ENCODE data around the gene DNAH8. TPM values are rescaled to one million over a fixed set of nuclear protein-coding genes. Genes with fewer than 3 reads are reported as not detected.

DNAH8 gene
- total and polyA plus RNA-seq, 2 experiments from 2014 or later = 0.03 to 0.15 TPM

DNA sequence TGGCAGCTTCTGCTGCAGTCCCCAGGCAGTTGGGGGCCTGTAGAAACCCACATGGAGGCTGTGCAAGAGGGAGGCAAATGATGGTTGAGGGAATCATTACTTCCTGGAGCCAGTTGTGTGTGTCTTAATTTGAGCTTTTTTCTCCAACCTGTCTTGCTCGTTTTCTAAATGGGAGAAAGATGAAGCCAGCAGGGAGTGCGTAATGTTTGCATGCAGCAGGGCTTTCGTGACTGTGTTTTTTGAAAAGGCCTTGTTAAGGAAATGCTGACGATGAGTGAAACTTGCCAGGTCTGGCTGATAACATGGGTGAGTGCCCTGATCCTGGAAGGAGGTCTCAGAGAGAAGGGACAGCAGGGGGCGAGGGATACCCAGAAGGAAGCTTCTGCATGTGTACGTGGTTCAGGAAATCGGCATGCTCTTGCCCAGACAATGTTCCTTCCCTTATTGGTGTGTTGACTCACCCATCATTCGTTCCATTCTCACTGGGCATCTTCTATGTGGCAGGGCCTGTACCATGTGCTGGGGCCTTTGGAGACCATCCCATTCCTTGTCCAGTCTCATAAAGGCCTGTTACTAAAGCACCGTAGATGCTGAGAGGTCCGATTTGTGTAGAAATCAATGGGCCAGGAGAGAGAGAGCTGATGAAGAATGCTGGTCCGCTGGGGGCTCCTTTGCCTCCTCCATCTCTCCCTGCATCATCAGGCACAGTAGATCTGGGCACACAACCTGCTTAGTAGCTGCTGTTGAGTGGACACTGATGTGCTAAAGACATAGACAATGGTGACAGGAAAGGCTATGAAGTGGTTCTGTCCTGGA lies 360.9 kb downstream of the DNAH8 start:
- H3K36me3 ChIP-seq (replicated peaks; ENCODE audit: insufficient read depth, low read depth) = no peaks in the 10 kb centered on the region
- no peak overlapping the region for H3K27ac ChIP-seq
- no peaks in the 10 kb centered on the region for H3K9me2 ChIP-seq (replicated peaks; ENCODE audit: insufficient read depth)
- no peak overlapping the region for H3K4me3 ChIP-seq
- H3K4me2 ChIP-seq = no peak overlapping the region
- DNase-seq (ENCODE audit: low spot score) = no peak
- no peak overlapping the region for H2AFZ ChIP-seq
- no peaks in the 10 kb centered on the region for H3K4me1 ChIP-seq (ENCODE audit: insufficient read depth)
- no peaks in the 10 kb centered on the region for H3K27me3 ChIP-seq
- TF ChIP-seq, protein P1, sequence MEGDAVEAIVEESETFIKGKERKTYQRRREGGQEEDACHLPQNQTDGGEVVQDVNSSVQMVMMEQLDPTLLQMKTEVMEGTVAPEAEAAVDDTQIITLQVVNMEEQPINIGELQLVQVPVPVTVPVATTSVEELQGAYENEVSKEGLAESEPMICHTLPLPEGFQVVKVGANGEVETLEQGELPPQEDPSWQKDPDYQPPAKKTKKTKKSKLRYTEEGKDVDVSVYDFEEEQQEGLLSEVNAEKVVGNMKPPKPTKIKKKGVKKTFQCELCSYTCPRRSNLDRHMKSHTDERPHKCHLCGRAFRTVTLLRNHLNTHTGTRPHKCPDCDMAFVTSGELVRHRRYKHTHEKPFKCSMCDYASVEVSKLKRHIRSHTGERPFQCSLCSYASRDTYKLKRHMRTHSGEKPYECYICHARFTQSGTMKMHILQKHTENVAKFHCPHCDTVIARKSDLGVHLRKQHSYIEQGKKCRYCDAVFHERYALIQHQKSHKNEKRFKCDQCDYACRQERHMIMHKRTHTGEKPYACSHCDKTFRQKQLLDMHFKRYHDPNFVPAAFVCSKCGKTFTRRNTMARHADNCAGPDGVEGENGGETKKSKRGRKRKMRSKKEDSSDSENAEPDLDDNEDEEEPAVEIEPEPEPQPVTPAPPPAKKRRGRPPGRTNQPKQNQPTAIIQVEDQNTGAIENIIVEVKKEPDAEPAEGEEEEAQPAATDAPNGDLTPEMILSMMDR (IDR thresholded peaks at IDR 0.05; ENCODE audit: poor library complexity) = no peak
- TF ChIP-seq EZH2 (IDR thresholded peaks at IDR 0.05; ENCODE audit: borderline replicate concordance) = no peak
- TF ChIP-seq EZH2phosphoT487 (IDR thresholded peaks at IDR 0.05; ENCODE audit: low read depth, severe bottlenecking, unreplicated experiment) = no peak
- H4K20me1 ChIP-seq (ENCODE audit: insufficient read depth, poor library complexity, severe bottlenecking) = no peaks in the 10 kb centered on the region
- H3K79me2 ChIP-seq = no peaks in the 10 kb centered on the region
- no peaks in the 10 kb centered on the region for H3K9me3 ChIP-seq (ENCODE audit: low read depth)
- 86% methylated on average over 11 of the region's 11 CpGs for WGBS (ENCODE audit: low lambda C conversion rate, missing lambda C conversion rate)

DNA sequence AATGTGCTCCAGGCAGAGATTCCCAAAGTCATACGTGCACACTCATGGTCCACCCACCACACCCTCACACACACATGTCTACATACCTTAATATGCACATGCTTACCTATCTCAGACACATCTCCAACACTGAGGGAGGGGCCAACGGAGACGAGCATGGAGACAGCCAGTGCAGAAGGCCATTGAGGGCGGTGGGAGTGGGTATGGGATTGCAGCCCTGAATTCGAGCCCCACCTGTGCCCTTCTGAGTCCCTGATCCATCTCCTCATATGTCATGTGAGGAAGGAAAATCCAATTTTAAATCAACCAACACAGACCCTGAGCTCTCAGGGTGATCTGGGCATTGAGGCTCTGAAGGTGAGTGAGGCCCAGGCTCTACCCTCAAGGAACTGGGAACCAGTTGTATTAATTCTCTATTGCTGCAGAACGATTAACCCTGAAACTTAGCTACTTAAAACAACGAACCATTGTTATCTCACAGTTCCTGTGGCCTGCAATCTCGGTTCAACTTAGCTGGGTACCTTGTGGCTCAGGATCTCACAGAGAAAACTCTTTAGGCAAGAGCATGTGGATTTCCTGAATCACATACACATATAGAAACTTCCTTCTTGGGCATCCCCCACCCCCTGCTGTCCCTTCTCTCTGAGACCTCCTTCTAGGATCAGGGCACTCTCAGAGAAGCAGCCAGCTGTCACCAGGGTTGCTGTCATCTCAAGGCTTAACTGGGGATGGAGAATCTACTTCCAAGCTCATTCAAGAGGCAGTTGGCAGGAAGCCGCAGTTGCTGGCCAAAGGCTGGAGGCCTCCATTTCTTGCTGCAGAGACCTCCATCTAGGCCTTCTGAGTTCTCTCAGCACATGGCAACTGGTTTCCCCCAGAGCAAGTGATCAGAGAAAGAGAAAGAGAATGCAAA lies 361.8 kb downstream of the DNAH8 start:
- no peaks in the 10 kb centered on the region for H3K36me3 ChIP-seq (replicated peaks; ENCODE audit: insufficient read depth, low read depth)
- no peaks in the 10 kb centered on the region for H4K20me1 ChIP-seq (ENCODE audit: insufficient read depth, poor library complexity, severe bottlenecking)
- no peaks in the 10 kb centered on the region for H3K79me2 ChIP-seq
- H3K9me3 ChIP-seq (ENCODE audit: low read depth) = no peaks in the 10 kb centered on the region
- H3K4me2 ChIP-seq = no peak overlapping the region
- no peak overlapping the region for H2AFZ ChIP-seq
- H3K4me3 ChIP-seq = no peak overlapping the region
- no peak for DNase-seq (ENCODE audit: low spot score)
- TF ChIP-seq EZH2phosphoT487 (IDR thresholded peaks at IDR 0.05; ENCODE audit: low read depth, severe bottlenecking, unreplicated experiment) (no peak), EZH2 (IDR thresholded peaks at IDR 0.05; ENCODE audit: borderline replicate concordance) (no peak)
- TF ChIP-seq, protein P1 (IDR thresholded peaks at IDR 0.05; ENCODE audit: poor library complexity) = no peak
- no peaks in the 10 kb centered on the region for H3K27me3 ChIP-seq
- H3K4me1 ChIP-seq (ENCODE audit: insufficient read depth) = no peaks in the 10 kb centered on the region
- no peak overlapping the region for H3K27ac ChIP-seq
- H3K9me2 ChIP-seq (replicated peaks; ENCODE audit: insufficient read depth) = no peaks in the 10 kb centered on the region
- WGBS (ENCODE audit: low lambda C conversion rate, missing lambda C conversion rate) = 78% methylated on average over 9 of the region's 9 CpGs

DNA sequence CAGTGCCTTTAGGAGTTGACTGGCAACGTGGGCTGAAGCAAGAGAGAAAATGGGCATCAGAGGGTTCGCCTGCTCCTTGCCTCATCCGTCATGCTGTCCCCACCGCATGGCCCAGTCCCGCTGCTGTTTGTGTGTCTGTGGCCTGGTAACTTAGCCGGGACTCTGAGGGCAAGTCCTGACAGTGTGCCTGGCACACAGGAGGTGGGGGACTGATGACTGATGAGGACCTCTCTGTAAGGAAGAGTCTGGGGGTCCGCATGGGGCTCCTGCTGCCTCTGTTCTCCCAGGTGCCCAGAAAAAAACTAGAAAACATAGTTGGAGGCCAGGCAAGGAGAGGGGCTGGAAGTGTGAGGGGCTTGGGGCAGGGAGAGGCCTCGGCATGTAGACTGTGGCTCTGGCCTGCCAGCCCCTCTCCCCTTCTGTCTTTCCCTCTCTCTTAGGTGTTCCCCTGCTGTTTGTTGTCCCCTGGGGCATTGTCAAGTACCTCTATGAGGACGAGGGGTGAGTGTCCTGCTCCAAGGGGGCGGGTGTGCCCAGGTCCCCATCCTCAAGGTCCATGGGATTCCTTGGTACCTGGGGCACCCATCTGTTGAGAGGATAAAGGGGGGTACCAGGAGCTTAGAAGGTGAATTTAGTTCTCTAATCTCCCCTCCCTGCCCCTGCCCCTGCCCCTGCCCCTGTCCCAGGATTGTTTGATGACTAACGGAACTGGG lies 362.9 kb downstream of the DNAH8 start:
- no peaks in the 10 kb centered on the region for H3K27me3 ChIP-seq
- H3K9me2 ChIP-seq (replicated peaks; ENCODE audit: insufficient read depth) = no peaks in the 10 kb centered on the region
- no peaks in the 10 kb centered on the region for H4K20me1 ChIP-seq (ENCODE audit: insufficient read depth, poor library complexity, severe bottlenecking)
- no peaks in the 10 kb centered on the region for H3K9me3 ChIP-seq (ENCODE audit: low read depth)
- H3K36me3 ChIP-seq (replicated peaks; ENCODE audit: insufficient read depth, low read depth) = no peaks in the 10 kb centered on the region
- no peak overlapping the region for H3K27ac ChIP-seq
- H3K4me3 ChIP-seq = no peak overlapping the region
- no peak overlapping the region for H3K4me2 ChIP-seq
- no peaks in the 10 kb centered on the region for H3K4me1 ChIP-seq (ENCODE audit: insufficient read depth)
- no peak overlapping the region for H2AFZ ChIP-seq
- WGBS (ENCODE audit: low lambda C conversion rate, missing lambda C conversion rate) = 92% methylated on average over 11 of the region's 11 CpGs
- no peak for DNase-seq (ENCODE audit: low spot score)
- H3K79me2 ChIP-seq = no peaks in the 10 kb centered on the region
- TF ChIP-seq, protein P1 (IDR thresholded peaks at IDR 0.05; ENCODE audit: poor library complexity) = no peak
- TF ChIP-seq EZH2 (IDR thresholded peaks at IDR 0.05; ENCODE audit: borderline replicate concordance) (no peak), EZH2phosphoT487 (IDR thresholded peaks at IDR 0.05; ENCODE audit: low read depth, severe bottlenecking, unreplicated experiment) (no peak)
